Measurements from ENCODE around the gene ATP11A. TPM values are rescaled to one million over a fixed set of nuclear protein-coding genes. Genes with fewer than 3 reads are reported as not detected.

Gene ATP11A
- total RNA-seq, 1 experiment from 2014 or later, result 9.4 TPM

DNA sequence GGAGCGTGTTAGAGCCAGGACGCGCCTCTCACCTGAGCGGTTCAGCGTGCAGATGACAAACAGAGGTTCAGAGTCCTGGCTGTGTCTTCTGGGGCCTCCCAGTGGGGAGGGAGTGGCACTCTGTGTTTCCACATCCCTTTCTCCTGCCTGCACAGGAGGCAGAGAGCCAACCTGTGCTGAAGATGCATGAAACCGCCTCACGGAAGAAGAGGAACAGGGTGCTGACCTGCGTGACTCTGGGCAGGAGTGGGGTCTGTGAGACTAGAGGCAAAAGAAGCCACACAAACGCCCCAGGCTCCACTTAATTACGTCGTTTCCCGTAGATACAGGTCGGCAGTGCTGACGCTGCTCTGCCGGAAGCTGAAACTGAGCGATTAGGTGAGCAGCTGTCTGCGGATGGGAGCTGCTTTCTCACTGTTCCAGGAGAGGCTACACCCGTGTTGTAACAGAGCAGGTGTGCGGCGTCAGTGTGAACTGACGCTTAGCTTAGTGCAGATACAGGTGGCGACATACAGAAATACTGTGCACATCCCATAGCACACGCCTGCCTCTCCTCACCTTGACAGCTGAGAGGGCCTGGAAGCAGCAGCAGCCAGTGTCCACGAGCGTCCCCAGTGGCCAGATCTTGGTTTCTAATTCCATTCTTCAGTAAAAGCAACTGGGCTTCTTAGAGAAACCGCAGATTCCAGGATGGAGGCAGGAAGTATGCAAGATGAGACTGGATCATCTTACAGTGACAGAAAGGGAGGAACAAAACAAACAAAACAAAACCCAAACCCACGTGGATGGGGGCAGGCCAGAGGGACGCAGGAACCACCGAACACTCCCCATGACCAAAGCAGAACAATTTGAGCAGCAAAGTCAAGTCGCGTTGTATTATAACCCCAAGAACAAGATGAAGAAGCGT lies 241.4 kb downstream of the ATP11A start:
- BruUV-seq (replicated peaks), result no TSS peak
- H3K27me3 ChIP-seq (replicated peaks; ENCODE audit: insufficient read depth, low read depth, low read length, poor library complexity), result peaks cover 32% of the 10 kb centered on the region
- H3K9me3 ChIP-seq (ENCODE audit: low read depth, low read length, poor library complexity, severe bottlenecking), result no peaks in the 10 kb centered on the region
- POLR2A ChIA-PET (ENCODE audit: low non-redundant PET), result interaction anchor here (0.7 kb wide), 1 partner anchor 141 kb away, joined by 3 read pairs; no protein-coding TSS in a partner anchor
- TF ChIP-seq, protein P1, sequence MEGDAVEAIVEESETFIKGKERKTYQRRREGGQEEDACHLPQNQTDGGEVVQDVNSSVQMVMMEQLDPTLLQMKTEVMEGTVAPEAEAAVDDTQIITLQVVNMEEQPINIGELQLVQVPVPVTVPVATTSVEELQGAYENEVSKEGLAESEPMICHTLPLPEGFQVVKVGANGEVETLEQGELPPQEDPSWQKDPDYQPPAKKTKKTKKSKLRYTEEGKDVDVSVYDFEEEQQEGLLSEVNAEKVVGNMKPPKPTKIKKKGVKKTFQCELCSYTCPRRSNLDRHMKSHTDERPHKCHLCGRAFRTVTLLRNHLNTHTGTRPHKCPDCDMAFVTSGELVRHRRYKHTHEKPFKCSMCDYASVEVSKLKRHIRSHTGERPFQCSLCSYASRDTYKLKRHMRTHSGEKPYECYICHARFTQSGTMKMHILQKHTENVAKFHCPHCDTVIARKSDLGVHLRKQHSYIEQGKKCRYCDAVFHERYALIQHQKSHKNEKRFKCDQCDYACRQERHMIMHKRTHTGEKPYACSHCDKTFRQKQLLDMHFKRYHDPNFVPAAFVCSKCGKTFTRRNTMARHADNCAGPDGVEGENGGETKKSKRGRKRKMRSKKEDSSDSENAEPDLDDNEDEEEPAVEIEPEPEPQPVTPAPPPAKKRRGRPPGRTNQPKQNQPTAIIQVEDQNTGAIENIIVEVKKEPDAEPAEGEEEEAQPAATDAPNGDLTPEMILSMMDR (conservative IDR thresholded peaks at IDR 0.05; ENCODE audit: low read depth, low read length), result peak; percentile 73
- no peak for TF ChIP-seq EZH2 (IDR thresholded peaks at IDR 0.05; ENCODE audit: borderline replicate concordance, low read depth, low read length, poor library complexity, severe bottlenecking)
- peak; percentile 64 for DNase-seq (ENCODE audit: low spot score)
- peaks cover 6% of the 10 kb centered on the region for H3K4me1 ChIP-seq (ENCODE audit: insufficient read depth, low read length, poor library complexity, severe bottlenecking)
- no peak overlapping the region for H3K4me3 ChIP-seq (ENCODE audit: low read depth, low read length, poor library complexity, severe bottlenecking)
- intact Hi-C loops (cut with micrococcal nuclease; ENCODE audit: unreplicated experiment), result no loop called here
- CTCF ChIA-PET, result no interaction called here
- H3K36me3 ChIP-seq (ENCODE audit: insufficient read depth, low read length, poor library complexity, severe bottlenecking), result no peaks in the 10 kb centered on the region
- no peak overlapping the region for H3K27ac ChIP-seq (ENCODE audit: low read depth, low read length, poor library complexity, severe bottlenecking)

DNA sequence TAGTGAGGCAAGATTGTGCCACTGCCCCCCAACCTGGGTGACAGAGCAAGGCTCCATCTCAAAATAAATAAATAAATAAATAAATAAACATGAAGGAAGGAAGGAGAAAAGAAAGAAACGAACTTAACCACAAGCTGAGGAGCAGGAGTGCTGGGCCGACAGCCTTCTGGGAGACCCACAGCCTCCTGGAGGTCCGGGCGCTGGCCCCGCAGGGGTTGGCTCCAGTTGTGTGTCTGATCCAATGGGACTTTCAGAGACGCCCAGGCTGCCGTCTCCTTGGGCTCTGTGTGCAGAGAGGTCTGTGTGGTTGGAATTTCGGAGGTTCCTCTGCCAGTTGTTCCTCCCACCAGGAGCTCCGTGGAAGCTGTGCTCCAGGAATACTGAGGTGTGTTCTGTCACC lies 243.1 kb downstream of the ATP11A start:
- ChIA-PET POLR2A (ENCODE audit: low non-redundant PET) (no interaction called here), CTCF (no interaction called here)
- BruUV-seq (replicated peaks), result no TSS peak
- no peak overlapping the region for H3K4me3 ChIP-seq (ENCODE audit: low read depth, low read length, poor library complexity, severe bottlenecking)
- no peak overlapping the region for H3K27ac ChIP-seq (ENCODE audit: low read depth, low read length, poor library complexity, severe bottlenecking)
- peaks cover 25% of the 10 kb centered on the region for H3K27me3 ChIP-seq (replicated peaks; ENCODE audit: insufficient read depth, low read depth, low read length, poor library complexity)
- no peak for DNase-seq (ENCODE audit: low spot score)
- no peaks in the 10 kb centered on the region for H3K36me3 ChIP-seq (ENCODE audit: insufficient read depth, low read length, poor library complexity, severe bottlenecking)
- intact Hi-C loops (cut with micrococcal nuclease; ENCODE audit: unreplicated experiment), result no loop called here
- no peaks in the 10 kb centered on the region for H3K9me3 ChIP-seq (ENCODE audit: low read depth, low read length, poor library complexity, severe bottlenecking)
- TF ChIP-seq, protein P1 (conservative IDR thresholded peaks at IDR 0.05; ENCODE audit: low read depth, low read length), result no peak
- TF ChIP-seq EZH2 (IDR thresholded peaks at IDR 0.05; ENCODE audit: borderline replicate concordance, low read depth, low read length, poor library complexity, severe bottlenecking), result no peak
- peaks cover 6% of the 10 kb centered on the region for H3K4me1 ChIP-seq (ENCODE audit: insufficient read depth, low read length, poor library complexity, severe bottlenecking)

DNA sequence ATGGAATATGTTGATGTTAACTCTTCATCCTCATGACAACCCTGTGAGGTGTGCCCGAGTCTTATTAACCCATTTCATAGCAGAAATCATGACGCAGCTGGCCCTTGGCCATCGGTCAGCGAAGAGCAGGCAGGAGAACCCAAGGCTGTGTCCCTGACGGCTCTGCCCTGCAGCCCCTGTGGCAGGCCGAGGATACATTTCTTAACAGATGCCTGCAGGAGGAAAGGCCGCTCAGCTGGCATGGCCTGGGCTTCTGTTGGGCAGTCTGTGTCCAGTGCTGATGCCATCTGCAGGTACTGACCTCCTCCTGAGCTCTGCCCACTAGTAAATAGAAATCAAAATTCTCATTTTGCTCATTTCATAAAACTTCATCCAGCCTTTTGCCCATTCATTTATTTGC lies 243.8 kb downstream of the ATP11A start:
- H3K27me3 ChIP-seq (replicated peaks; ENCODE audit: insufficient read depth, low read depth, low read length, poor library complexity), result peaks cover 18% of the 10 kb centered on the region
- no peak overlapping the region for H3K27ac ChIP-seq (ENCODE audit: low read depth, low read length, poor library complexity, severe bottlenecking)
- H3K4me3 ChIP-seq (ENCODE audit: low read depth, low read length, poor library complexity, severe bottlenecking), result no peak overlapping the region
- no TSS peak for BruUV-seq (replicated peaks)
- H3K9me3 ChIP-seq (ENCODE audit: low read depth, low read length, poor library complexity, severe bottlenecking), result no peaks in the 10 kb centered on the region
- DNase-seq (ENCODE audit: low spot score), result no peak
- ChIA-PET CTCF (no interaction called here), POLR2A (ENCODE audit: low non-redundant PET) (no interaction called here)
- peaks cover 6% of the 10 kb centered on the region for H3K4me1 ChIP-seq (ENCODE audit: insufficient read depth, low read length, poor library complexity, severe bottlenecking)
- TF ChIP-seq EZH2 (IDR thresholded peaks at IDR 0.05; ENCODE audit: borderline replicate concordance, low read depth, low read length, poor library complexity, severe bottlenecking), result no peak
- TF ChIP-seq, protein P1 (conservative IDR thresholded peaks at IDR 0.05; ENCODE audit: low read depth, low read length), result no peak
- H3K36me3 ChIP-seq (ENCODE audit: insufficient read depth, low read length, poor library complexity, severe bottlenecking), result no peaks in the 10 kb centered on the region
- intact Hi-C loops (cut with micrococcal nuclease; ENCODE audit: unreplicated experiment), result no loop called here
